GM12891 (cell line): ENCODE results near the gene CISH.

Experiments
- POLR2A ChIP-seq: IDR thresholded peaks from 2 replicates; pipeline ENCODE4 v1.6.1; 2011; ENCODE audit warnings: low read depth, low read length, control low read depth
- POLR2AphosphoS5 ChIP-seq: IDR thresholded peaks from 2 replicates; pipeline ENCODE4 v1.6.1; 2011; ENCODE audit warnings: low read depth, low read length, control low read depth

GRCh38 chr3:50610992-50611463, 546 bp downstream of the CISH start:
- TF ChIP-seq POLR2A (no peak), POLR2AphosphoS5 (no peak)
